Measurements from ENCODE around the gene LYAR.
A peak's percentile ranks its signal among the peaks of the same experiment; 100 is the strongest.

- peak in 1 of 4 experiments; percentile 10 for TF ChIP-seq CTCF (IDR thresholded peaks at IDR 0.05)
- peak; percentile 99 for TF ChIP-seq POLR2AphosphoS5 (IDR thresholded peaks at IDR 0.05)
- peak; percentile 68 for TF ChIP-seq POLR2A (IDR thresholded peaks at IDR 0.05)
Measured at GRCh38 chr4:4289941-4290850, at the start of gene LYAR, which contains the start of gene ZBTB49.
